ENCODE measurements around the gene APEH. TPM values are rescaled to one million over a fixed set of nuclear protein-coding genes. Genes with fewer than 3 reads are reported as not detected.

The APEH gene
- total and polyA plus RNA-seq, 8 donors: 26.1 to 57.3 (median 45.9) TPM

GRCh38 chr3:49717959-49718857 lies 44.1 kb downstream of the APEH start:
- WGBS, 2 donors: 66 to 71% methylated on average over 73 to 75 of the region's 75 CpGs
- Histone ChIP-seq H3K27me3 (no peaks in the 10 kb centered on the region), H3K4me1 (peaks cover 0 to 13% (median 0%) of the 10 kb centered on the region in 3 donors), H3K4me3 (no peak overlapping the region), H3K36me3 (peaks cover 0 to 10% (median 5%) of the 10 kb centered on the region in 3 donors), H3K27ac (no peak overlapping the region), H3K9me3 (no peaks in the 10 kb centered on the region)
- ATAC-seq (peak in 1 of 4 donors; percentile 6), FAIRE-seq (no peak), DNase-seq (peak in 5 of 6 donors; percentile 18 to 81 (median 59))
- intact Hi-C loops (cut with DNase I): no loop called here
- no peak for TF ChIP-seq CTCF (IDR thresholded peaks at IDR 0.05)

- FAIRE-seq (no peak), ATAC-seq (peak in 1 of 4 donors; percentile 4), DNase-seq (peak in 4 of 6 donors; percentile 56 to 88 (median 65))
- Histone ChIP-seq H3K36me3 (peaks cover 0 to 10% (median 5%) of the 10 kb centered on the region in 3 donors), H3K4me1 (peaks cover 0 to 13% (median 0%) of the 10 kb centered on the region in 3 donors), H3K27ac (peak overlapping the region in 1 of 4 donors; percentile 25), H3K9me3 (no peaks in the 10 kb centered on the region), H3K27me3 (no peaks in the 10 kb centered on the region), H3K4me3 (peak overlapping the region in 3 of 4 donors; percentile 35 to 52 (median 42))
- 15 to 20% methylated on average over 33 of the region's 33 CpGs for whole genome bisulfite sequencing, 2 donors
- intact Hi-C loops (cut with DNase I): no loop called here
- TF ChIP-seq CTCF (IDR thresholded peaks at IDR 0.05): no peak
Observed at GRCh38 chr3:49718858-49719213, 44.7 kb downstream of the APEH start.

- H3K4me1 ChIP-seq: peaks cover under 1 to 13% (median under 1%) of the 10 kb centered on the region in 3 donors
- ATAC-seq: peak; percentile 53 to 79 (median 75)
Observed at GRCh38 chr3:49719214-49719884, 45.2 kb downstream of the APEH start, which contains the start of gene AMIGO3. TSS of gene AMIGO3 (minus strand) at chr3:49719684. CDS start at chr3:49719465, 219 bp downstream.

More at GRCh38 chr3:49719214-49719884, 45.2 kb downstream of the APEH start, which contains the start of gene AMIGO3:
- intact Hi-C loops (cut with DNase I): no loop called here
- peak; percentile 14 to 60 (median 45) for TF ChIP-seq CTCF (IDR thresholded peaks at IDR 0.05)
- H3K9me3 ChIP-seq: no peaks in the 10 kb centered on the region
- H3K27ac ChIP-seq: peak within 1 kb of the TSS in 3 of 4 donors; percentile 18 to 37 (median 25)
- peaks cover 0 to 10% (median 5%) of the 10 kb centered on the region in 3 donors for H3K36me3 ChIP-seq
- H3K4me3 ChIP-seq: peak within 1 kb of the TSS in 3 of 4 donors; percentile 35 to 52 (median 42)
- no peaks in the 10 kb centered on the region for H3K27me3 ChIP-seq
- peak; percentile 95 to 98 (median 96) for DNase-seq
- 1 to 2% methylated on average over 50 of the region's 50 CpGs for WGBS, 2 donors
- FAIRE-seq: peak; percentile 82
